GM23248 (cell line): ENCODE data around the gene NLGN4Y.

ENCODE experiments used
- EZH2 ChIP-seq: fragments of 200-600 bp; sonication (generic); IDR thresholded peaks from 2 replicates; pipeline ENCODE4 v1.6.1; 2018; ENCODE audit warnings: antibody characterized with exemption, mild to moderate bottlenecking; ENCODE audit not compliant: insufficient read depth, poor library complexity, severe bottlenecking
- EZH2phosphoT487 ChIP-seq: fragments of 200-600 bp; sonication (generic); IDR thresholded peaks from 2 replicates; pipeline ENCODE4 v1.6.1; 2018; ENCODE audit warnings: antibody characterized with exemption, moderate library complexity, mild to moderate bottlenecking, low read depth; ENCODE audit not compliant: insufficient read depth

DNA sequence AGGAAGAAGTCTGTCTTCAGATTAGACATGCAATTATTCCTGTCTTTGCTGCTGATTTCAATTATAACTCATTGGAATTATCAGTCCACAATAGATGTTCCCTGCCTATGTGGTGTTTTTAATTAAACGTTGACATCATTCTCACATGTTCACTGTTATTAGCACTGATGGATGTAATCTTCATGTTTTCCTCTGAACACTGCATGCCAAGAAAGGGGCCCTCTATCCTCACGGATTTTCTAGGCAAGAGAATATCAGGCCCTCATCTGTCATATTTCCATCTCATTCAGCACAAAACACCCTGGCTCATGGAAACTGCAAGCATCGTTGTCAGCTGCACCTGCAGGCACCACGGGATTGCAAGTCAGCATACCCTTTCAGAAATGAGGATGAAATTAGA, 224.0 kb downstream of the NLGN4Y start:
- no peak for TF ChIP-seq EZH2
- TF ChIP-seq EZH2phosphoT487, result no peak
